K562 (cell line): ENCODE data around the gene FAM209A. TPM values are rescaled to one million over a fixed set of nuclear protein-coding genes. Genes with fewer than 3 reads are reported as not detected.

Experiments
- ATAC-seq: fragments of 200-7000 bp; cut with Tn5 transposase; 3 replicates; pipeline ENCODE4 v1.9.1; 2020; ENCODE audit warnings: moderate library complexity
- BruUV-seq: library from RNA; stranded (reverse); fragments of 400-500 nt; replicated peaks from 2 replicates; lab custom pipeline; 2021; lab: Mats Ljungman, UMichigan
- CTCF ChIA-PET: fragments of 300-600 bp; formaldehyde crosslinking; extraction: SDS; loops from one replicate; lab custom pipeline; 2021; ENCODE audit warnings: low intra/inter-chr PET ratio; lab: Yijun Ruan, JAX
- POLR2A ChIA-PET: fragments of 300-600, 350-650 bp; sonication (Branson Sonifier 250); formaldehyde crosslinking; extraction: SDS; loops from one replicate; lab custom pipeline; 2021; ENCODE audit warnings: antibody characterized with exemption, inconsistent platforms; lab: Yijun Ruan, JAX
- DNase-seq, 4 experiments: peaks; one replicate each; pipeline versions ENCODE4 v3.0.0 to v3.0.0-alpha.2; 2011 to 2018; ENCODE audit warnings: low spot score in 3 of 4, mixed read lengths in 3 of 4; ENCODE audit errors: extremely low read depth in 1 of 4
- FAIRE-seq: peaks from 2 replicates; lab custom pipeline; 2011; peaks lifted over from hg19 to GRCh38; lab: Jason Lieb, UNC
- H2AFZ ChIP-seq: 2 replicates; pipeline ENCODE4 v1.6.0; 2011; ENCODE audit warnings: low read depth, low read length, control low read depth, inconsistent platforms
- H3K27ac ChIP-seq: fragments of 200-600 bp; 3 replicates; pipeline ENCODE4 v1.8.0; 2011; ENCODE audit warnings: low read depth, mild to moderate bottlenecking, control low read depth, inconsistent platforms, low read length, moderate library complexity, mixed read lengths; ENCODE audit errors: extremely low read depth
- H3K27me3 ChIP-seq, 2 experiments: fragments of 300-600 bp in 1 of 2; 2 replicates in 1 of 2; 3 replicates in 1 of 2; pipeline versions ENCODE4 v1.6.0 to v1.8.0; 2011; ENCODE audit warnings: inconsistent platforms in 2 of 2, low read length in 2 of 2, mild to moderate bottlenecking in 1 of 2, mixed read lengths in 1 of 2, moderate library complexity in 1 of 2; ENCODE audit not compliant: control insufficient read depth in 2 of 2, insufficient read depth in 2 of 2
- H3K36me3 ChIP-seq: fragments of 300-600 bp; 3 replicates; pipeline ENCODE4 v1.8.0; 2011; ENCODE audit warnings: mild to moderate bottlenecking, low read length, inconsistent platforms; ENCODE audit not compliant: control insufficient read depth, insufficient read depth
- H3K4me1 ChIP-seq, 2 experiments: fragments of 200-600 bp in 1 of 2; replicated peaks in 1 of 2; 2 replicates in 1 of 2; 3 replicates in 1 of 2; pipeline versions ENCODE4 v1.5.1 to v1.8.0; 2011; ENCODE audit warnings: inconsistent platforms in 2 of 2, low read length in 2 of 2, mild to moderate bottlenecking in 1 of 2, mixed read lengths in 1 of 2, moderate library complexity in 1 of 2; ENCODE audit not compliant: control insufficient read depth in 2 of 2, insufficient read depth in 2 of 2
- H3K4me2 ChIP-seq: 2 replicates; pipeline ENCODE4 v1.6.1; 2011; ENCODE audit warnings: low read length, control low read depth, inconsistent platforms, mixed read lengths; ENCODE audit not compliant: insufficient read depth
- H3K4me3 ChIP-seq: fragments of 200-600 bp; sonication (generic), shearing (Covaris generic); 2 replicates; pipeline ENCODE4 v1.5.1; 2016; ENCODE audit warnings: control low read depth, inconsistent platforms
- H3K79me2 ChIP-seq: fragments of 200-600 bp; 3 replicates; pipeline ENCODE4 v1.8.0; 2011; ENCODE audit warnings: low read length, inconsistent platforms; ENCODE audit not compliant: control insufficient read depth, insufficient read depth
- H3K9ac ChIP-seq, 2 experiments: 2 replicates each; pipeline versions ENCODE4 v1.6.0 to v1.6.1; 2011; ENCODE audit warnings: low read depth in 2 of 2, low read length in 2 of 2, control low read depth in 1 of 2, inconsistent platforms in 1 of 2, mild to moderate bottlenecking in 1 of 2, mixed read lengths in 1 of 2; ENCODE audit not compliant: insufficient read depth in 1 of 2
- H3K9me1 ChIP-seq: one replicate; pipeline ENCODE4 v1.6.0; 2011; ENCODE audit warnings: inconsistent platforms, mild to moderate bottlenecking, low read length, moderate library complexity; ENCODE audit not compliant: control insufficient read depth, insufficient read depth
- H3K9me3 ChIP-seq: replicated peaks from 2 replicates; pipeline ENCODE4 v1.5.1; 2011; ENCODE audit warnings: low read depth, low read length, inconsistent platforms; ENCODE audit not compliant: control insufficient read depth, insufficient read depth
- H4K20me1 ChIP-seq: replicated peaks from 2 replicates; pipeline ENCODE4 v1.6.1; 2011; ENCODE audit warnings: low read length, inconsistent platforms, mixed read lengths; ENCODE audit not compliant: control insufficient read depth, insufficient read depth
- FOXK2 ChIP-seq, 2 experiments: fragments of 450-650 bp; IDR thresholded peaks in 1 of 2; conservative IDR thresholded peaks in 1 of 2; 2 replicates each; pipeline ENCODE4 v1.6.1; 2016; ENCODE audit warnings: low read depth in 2 of 2, mild to moderate bottlenecking in 1 of 2
- MCM2 ChIP-seq: fragments of 450-650 bp; IDR thresholded peaks from 2 replicates; pipeline ENCODE4 v1.6.1; 2017; ENCODE audit warnings: low read depth, mild to moderate bottlenecking
- NFE2L1 ChIP-seq: fragments of 450-650 bp; IDR thresholded peaks from 2 replicates; pipeline ENCODE4 v1.6.1; 2016; ENCODE audit warnings: missing genetic modification characterization, low read depth, mild to moderate bottlenecking, missing compliant biosample characterization, moderate library complexity, borderline replicate concordance
- PHF21A ChIP-seq: fragments of 450-650 bp; IDR thresholded peaks from 2 replicates; pipeline ENCODE4 v1.6.1; 2017; ENCODE audit warnings: low read depth, borderline replicate concordance
- ZNF143 ChIP-seq: sonication (generic); formaldehyde crosslinking; IDR thresholded peaks from 2 replicates; pipeline ENCODE4 v1.9.0; 2022; ENCODE audit warnings: mild to moderate bottlenecking, missing genetic modification reagents
- WGBS: fragments of 100-300 bp; shearing (Covaris generic); methylation state at CpG from one replicate; pipeline ENCODE4 v1.1.6; 2016; ENCODE audit warnings: low coverage, mixed read lengths; ENCODE audit not compliant: insufficient coverage; ENCODE audit errors: missing lambda C conversion rate; 5-methylcytosine and 5-hydroxymethylcytosine counted together
- in situ Hi-C: fragments of 300-500 bp; cut with MboI; formaldehyde crosslinking; loops from 4 replicates; pipeline ENCODE4 v1.15.0; 2018; ENCODE audit warnings: inconsistent platforms, mixed read lengths
- intact Hi-C: fragments of 100-400 bp; cut with micrococcal nuclease; formaldehyde crosslinking; loops from 2 replicates; pipeline ENCODE4 v1.14.2; 2022
- polyA plus RNA-seq, 8 experiments: library from polyadenylated mRNA; depleted of rRNA in 4 of 8; stranded (reverse) in 5 of 8; unstranded in 3 of 8; fragments of >200 nt; fragmentation: Nextera tagmentation in 2 of 8; fragmentation: Illumina TruSeq in 1 of 8; extraction: Ambion mirVana in 2 of 8; extraction: Trizol in 1 of 8; gene quantifications; 2 replicates each; pipeline versions ENCODE4 v1.2.1 to v1.2.3, GENCODE V29; 2011 to 2014; ENCODE audit warnings: inconsistent platforms in 1 of 8, missing spikeins in 1 of 8
- total RNA-seq, 7 experiments: library from RNA; depleted of rRNA in 6 of 7; stranded (reverse); fragments of >200 nt in 6 of 7; fragmentation: Illumina TruSeq in 2 of 7; extraction: Trizol in 2 of 7; gene quantifications; 2 replicates each; pipeline versions ENCODE4 v1.2.1 to v1.2.3, GENCODE V29; 2011 to 2021; ENCODE audit warnings: low replicate concordance in 1 of 7

FAM209A gene
- total and polyA plus RNA-seq, 9 of the 15 experiments (the other 6 are each of a cell fraction or from before 2014, with no cell fraction given) = 0.08 to 0.15 (median 0.11) TPM; not detected in 6

GRCh38 chr20:56518126-56518525 is 6.4 kb upstream of the FAM209A start:
- no peak overlapping the region for H3K4me3 ChIP-seq
- H3K27me3 ChIP-seq = no peaks in the 10 kb centered on the region
- FAIRE-seq (no peak), ATAC-seq (no peak), DNase-seq (no peak)
- H3K9ac ChIP-seq = no peak overlapping the region
- no peaks in the 10 kb centered on the region; a peak in 1 of 5 replicates for H3K4me1 ChIP-seq
- H3K36me3 ChIP-seq = peaks cover 54% of the 10 kb centered on the region; the same call in 2 of the 3 replicates
- H3K9me1 ChIP-seq = peaks cover 2% of the 10 kb centered on the region
- H3K79me2 ChIP-seq = no peaks in the 10 kb centered on the region
- CTCF ChIA-PET = no interaction called here
- POLR2A ChIA-PET = interaction anchor here (1.2 kb wide), 1 partner anchor 24 kb away, joined by 3 read pairs; no protein-coding TSS in a partner anchor
- in situ Hi-C loops = no loop called here
- no peak overlapping the region for H3K27ac ChIP-seq
- H3K4me2 ChIP-seq = no peak overlapping the region
- no peak overlapping the region for H2AFZ ChIP-seq
- H3K9me3 ChIP-seq = 0 out of 2 replicates have a peak, but pooled peaks cover 2% of the 10 kb centered on the region
- intact Hi-C loops = no loop called here
- no TSS peak for BruUV-seq
- H4K20me1 ChIP-seq = no peaks in the 10 kb centered on the region; the same call in 1 of the 2 replicates
- WGBS = 95% methylated on average over 14 of the region's 14 CpGs
- TF ChIP-seq ZNF143 (CRISPR knock-in tag) = no peak
- no peak for TF ChIP-seq MCM2
- TF ChIP-seq FOXK2 (conservative IDR thresholded peaks at IDR 0.05 in 1 of 2, IDR thresholded peaks at IDR 0.05 in 1 of 2; ENCODE audit: low read depth in 2 of 2) = no peak
- TF ChIP-seq NFE2L1 = no peak

GRCh38 chr20:56518721-56519398 is 5.7 kb upstream of the FAM209A start:
- Histone ChIP-seq H4K20me1 (no peaks in the 10 kb centered on the region), H3K9me3 (0 out of 2 replicates have a peak, but pooled peaks cover 2% of the 10 kb centered on the region), H3K79me2 (no peaks in the 10 kb centered on the region), H3K27me3 (no peaks in the 10 kb centered on the region), H3K9me1 (no peaks in the 10 kb centered on the region), H3K27ac (no peak overlapping the region), H3K9ac (no peak overlapping the region), H3K36me3 (peaks cover 47% of the 10 kb centered on the region; the same call in 2 of the 3 replicates), H3K4me1 (no peaks in the 10 kb centered on the region; a peak in 1 of 5 replicates)
- BruUV-seq = no TSS peak
- in situ Hi-C loops = no loop called here
- ATAC-seq = no peak
- CTCF ChIA-PET = no interaction called here
- intact Hi-C loops = no loop called here
- DNase-seq = no peak
- WGBS = 97% methylated on average over 10 of the region's 10 CpGs
- no peak for FAIRE-seq
- no peak for TF ChIP-seq PHF21A
- TF ChIP-seq, all 486 proteins: peak for 0
- H3K4me3 ChIP-seq = no peak overlapping the region
- no peak overlapping the region for H2AFZ ChIP-seq
- POLR2A ChIA-PET = interaction anchor here (1.2 kb wide), 1 partner anchor 24 kb away, joined by 3 read pairs; no protein-coding TSS in a partner anchor
- H3K4me2 ChIP-seq = no peak overlapping the region
